ENCODE measurements around the gene ABCC11. TPM values are rescaled to one million over a fixed set of nuclear protein-coding genes. Genes with fewer than 3 reads are reported as not detected.
A peak's percentile ranks its signal among the peaks of the same experiment; 100 is the strongest.

The ABCC11 gene
- total and polyA plus RNA-seq, 2 of the 13 experiments (the other 11 are each of a cell fraction or from before 2014, with no cell fraction given): 1.0 to 1.4 TPM

- peak; percentile 100 for TF ChIP-seq THAP9 (CRISPR knock-in tag; IDR thresholded peaks at IDR 0.05; ENCODE audit: borderline replicate concordance)
- TF ChIP-seq KDM1A (CRISPR knock-in tag; IDR thresholded peaks at IDR 0.05): peak; percentile 74; the same call in 1 of the 2 replicates
- TF ChIP-seq HDAC2 (CRISPR knock-in tag; IDR thresholded peaks at IDR 0.05): peak; percentile 17; the same call in 1 of the 2 replicates
- no peak for TF ChIP-seq SETDB1 (CRISPR knock-in tag; IDR thresholded peaks at IDR 0.05; ENCODE audit: borderline replicate concordance)
- TF ChIP-seq CEBPB (IDR thresholded peaks at IDR 0.05; ENCODE audit: borderline replicate concordance, low read depth, low read length): peak; percentile 81
- TF ChIP-seq, protein P1, sequence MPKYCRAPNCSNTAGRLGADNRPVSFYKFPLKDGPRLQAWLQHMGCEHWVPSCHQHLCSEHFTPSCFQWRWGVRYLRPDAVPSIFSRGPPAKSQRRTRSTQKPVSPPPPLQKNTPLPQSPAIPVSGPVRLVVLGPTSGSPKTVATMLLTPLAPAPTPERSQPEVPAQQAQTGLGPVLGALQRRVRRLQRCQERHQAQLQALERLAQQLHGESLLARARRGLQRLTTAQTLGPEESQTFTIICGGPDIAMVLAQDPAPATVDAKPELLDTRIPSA (CRISPR knock-in tag; IDR thresholded peaks at IDR 0.05; ENCODE audit: borderline replicate concordance): no peak
- peak in 1 of 2 experiments; percentile 8; a peak in 1 of 4 replicates for TF ChIP-seq EP300 (IDR thresholded peaks at IDR 0.05; ENCODE audit: low read depth in 2 of 2, low read length in 2 of 2)
- TF ChIP-seq EP300 (CRISPR knock-in tag; IDR thresholded peaks at IDR 0.05; ENCODE audit: borderline replicate concordance): no peak
- TF ChIP-seq, protein P2, sequence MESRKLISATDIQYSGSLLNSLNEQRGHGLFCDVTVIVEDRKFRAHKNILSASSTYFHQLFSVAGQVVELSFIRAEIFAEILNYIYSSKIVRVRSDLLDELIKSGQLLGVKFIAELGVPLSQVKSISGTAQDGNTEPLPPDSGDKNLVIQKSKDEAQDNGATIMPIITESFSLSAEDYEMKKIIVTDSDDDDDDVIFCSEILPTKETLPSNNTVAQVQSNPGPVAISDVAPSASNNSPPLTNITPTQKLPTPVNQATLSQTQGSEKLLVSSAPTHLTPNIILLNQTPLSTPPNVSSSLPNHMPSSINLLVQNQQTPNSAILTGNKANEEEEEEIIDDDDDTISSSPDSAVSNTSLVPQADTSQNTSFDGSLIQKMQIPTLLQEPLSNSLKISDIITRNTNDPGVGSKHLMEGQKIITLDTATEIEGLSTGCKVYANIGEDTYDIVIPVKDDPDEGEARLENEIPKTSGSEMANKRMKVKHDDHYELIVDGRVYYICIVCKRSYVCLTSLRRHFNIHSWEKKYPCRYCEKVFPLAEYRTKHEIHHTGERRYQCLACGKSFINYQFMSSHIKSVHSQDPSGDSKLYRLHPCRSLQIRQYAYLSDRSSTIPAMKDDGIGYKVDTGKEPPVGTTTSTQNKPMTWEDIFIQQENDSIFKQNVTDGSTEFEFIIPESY (CRISPR knock-in tag; IDR thresholded peaks at IDR 0.05): 0 out of 2 replicates have a peak, but pooled peaks have one; percentile 19
- TF ChIP-seq THRA (CRISPR knock-in tag; IDR thresholded peaks at IDR 0.05; ENCODE audit: borderline replicate concordance): 0 out of 2 replicates have a peak, but pooled peaks have one; percentile 11
- no peak for TF ChIP-seq SKI (IDR thresholded peaks at IDR 0.05; ENCODE audit: partially characterized antibody)
- no peak for TF ChIP-seq ZNF614 (CRISPR knock-in tag; IDR thresholded peaks at IDR 0.05; ENCODE audit: borderline replicate concordance)
- TF ChIP-seq RXRA (CRISPR knock-in tag; IDR thresholded peaks at IDR 0.05): 0 out of 2 replicates have a peak, but pooled peaks have one; percentile 41
- TF ChIP-seq, protein P3, sequence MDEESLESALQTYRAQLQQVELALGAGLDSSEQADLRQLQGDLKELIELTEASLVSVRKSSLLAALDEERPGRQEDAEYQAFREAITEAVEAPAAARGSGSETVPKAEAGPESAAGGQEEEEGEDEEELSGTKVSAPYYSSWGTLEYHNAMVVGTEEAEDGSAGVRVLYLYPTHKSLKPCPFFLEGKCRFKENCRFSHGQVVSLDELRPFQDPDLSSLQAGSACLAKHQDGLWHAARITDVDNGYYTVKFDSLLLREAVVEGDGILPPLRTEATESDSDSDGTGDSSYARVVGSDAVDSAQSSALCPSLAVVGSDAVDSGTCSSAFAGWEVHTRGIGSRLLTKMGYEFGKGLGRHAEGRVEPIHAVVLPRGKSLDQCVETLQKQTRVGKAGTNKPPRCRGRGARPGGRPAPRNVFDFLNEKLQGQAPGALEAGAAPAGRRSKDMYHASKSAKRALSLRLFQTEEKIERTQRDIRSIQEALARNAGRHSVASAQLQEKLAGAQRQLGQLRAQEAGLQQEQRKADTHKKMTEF (CRISPR knock-in tag; IDR thresholded peaks at IDR 0.05): peak; percentile 23; the same call in 1 of the 2 replicates
- no peak for TF ChIP-seq KDM3A (CRISPR knock-in tag; IDR thresholded peaks at IDR 0.05; ENCODE audit: low read depth)
- TF ChIP-seq, protein P4, sequence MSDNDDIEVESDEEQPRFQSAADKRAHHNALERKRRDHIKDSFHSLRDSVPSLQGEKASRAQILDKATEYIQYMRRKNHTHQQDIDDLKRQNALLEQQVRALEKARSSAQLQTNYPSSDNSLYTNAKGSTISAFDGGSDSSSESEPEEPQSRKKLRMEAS (IDR thresholded peaks at IDR 0.05): 0 out of 2 replicates have a peak, but pooled peaks have one; percentile 36
These were observed 66.4 kb downstream of the ABCC11 start (continued) for GRCh38 chr16:48180868-48181480.

Data from HepG2 (cell line).